ENCODE measurements around the gene FBXW5.
A peak's percentile ranks its signal among the peaks of the same experiment; 100 is the strongest.

The FBXW5 gene

DNA sequence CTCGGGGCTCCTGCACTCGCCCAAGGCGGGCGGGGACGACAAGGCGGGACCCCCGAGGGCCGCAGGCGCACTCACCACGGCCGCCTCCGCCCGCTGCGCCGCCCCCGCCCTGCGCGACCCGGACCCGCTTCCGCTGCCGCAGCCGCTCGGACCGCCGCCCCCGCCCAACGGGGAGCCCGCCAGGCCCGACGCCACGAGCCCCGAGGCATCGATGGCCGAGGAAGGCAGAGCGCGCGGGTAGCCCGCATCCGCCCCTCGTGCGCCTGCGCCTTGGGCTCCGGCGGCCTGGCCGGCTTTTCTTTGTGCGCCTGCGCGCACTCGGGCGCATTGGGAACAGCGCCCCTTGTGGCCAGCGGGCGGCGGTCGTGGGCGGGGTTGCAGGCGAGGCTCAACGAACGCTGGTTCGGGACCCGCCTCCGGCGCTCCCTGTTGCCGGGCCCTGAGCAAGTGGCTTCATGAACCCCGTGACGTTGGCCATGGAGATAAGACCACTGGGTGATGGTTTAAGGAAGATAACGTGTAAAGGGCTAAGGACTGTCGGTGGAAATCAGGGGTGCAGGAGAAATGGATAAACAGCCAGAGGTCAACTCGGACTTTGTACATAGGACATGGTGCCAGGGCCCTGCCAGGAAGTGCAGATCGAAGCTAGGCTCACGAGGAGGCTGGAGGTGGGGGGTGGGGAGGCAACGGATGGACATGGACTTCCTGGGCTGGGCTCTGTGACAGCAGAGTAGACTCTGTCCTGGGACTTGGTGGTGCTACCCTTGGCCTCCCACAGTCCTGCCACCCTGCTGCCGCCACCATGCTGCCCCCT, at the start of gene FBXW5, which contains the start of gene C8G:
Gene FBXW5, minus strand, starts transcription at position 220 of the 814 bp plus-strand sequence. CDS start 655 bp downstream, outside the sequence.
Gene C8G, plus strand, starts transcription at position 725 of the 814 bp plus-strand sequence. Its CDS starts 78 bp downstream, at position 803.
- peak; percentile 88 for DNase-seq (ENCODE audit: low read depth)

- DNase-seq (ENCODE audit: low read depth), result no peak
Measured at GRCh38 chr9:136992819-136993369, 48.4 kb upstream of the FBXW5 start.

- peak; percentile 90 for DNase-seq (ENCODE audit: low read depth)
Measured at GRCh38 chr9:136991993-136992818, 47.7 kb upstream of the FBXW5 start, which contains the start of gene PAXX. Gene PAXX (plus strand): TSS chr9:136992422. CDS start chr9:136992444, 22 bp downstream.

GRCh38 chr9:136990242-136990911, 45.8 kb upstream of the FBXW5 start:
- no peak for DNase-seq (ENCODE audit: low read depth)

DNA sequence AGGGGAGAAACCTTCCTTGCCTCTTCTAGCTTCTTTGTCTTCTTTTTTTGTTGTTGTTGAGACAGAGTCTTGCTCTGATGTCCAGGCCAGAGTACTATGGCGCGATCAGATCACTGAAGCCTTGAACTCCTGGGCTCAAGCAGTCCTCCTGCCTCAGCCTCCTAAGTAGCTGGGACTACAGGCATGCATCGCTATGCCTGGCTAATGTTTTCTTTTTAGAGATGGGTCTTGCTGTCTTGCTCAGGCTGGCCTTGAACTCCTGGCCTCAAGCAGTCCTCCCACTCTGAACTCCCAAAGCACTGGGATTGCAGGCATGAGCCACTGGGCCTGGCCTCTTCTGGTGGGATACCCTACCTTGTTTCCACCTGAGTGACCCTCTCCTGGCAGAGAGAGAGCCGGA, 44.3 kb upstream of the FBXW5 start:
- no peak for DNase-seq (ENCODE audit: low read depth)

- DNase-seq (ENCODE audit: low read depth), result no peak
Measured at GRCh38 chr9:136985853-136986252, 41.3 kb upstream of the FBXW5 start.

DNA sequence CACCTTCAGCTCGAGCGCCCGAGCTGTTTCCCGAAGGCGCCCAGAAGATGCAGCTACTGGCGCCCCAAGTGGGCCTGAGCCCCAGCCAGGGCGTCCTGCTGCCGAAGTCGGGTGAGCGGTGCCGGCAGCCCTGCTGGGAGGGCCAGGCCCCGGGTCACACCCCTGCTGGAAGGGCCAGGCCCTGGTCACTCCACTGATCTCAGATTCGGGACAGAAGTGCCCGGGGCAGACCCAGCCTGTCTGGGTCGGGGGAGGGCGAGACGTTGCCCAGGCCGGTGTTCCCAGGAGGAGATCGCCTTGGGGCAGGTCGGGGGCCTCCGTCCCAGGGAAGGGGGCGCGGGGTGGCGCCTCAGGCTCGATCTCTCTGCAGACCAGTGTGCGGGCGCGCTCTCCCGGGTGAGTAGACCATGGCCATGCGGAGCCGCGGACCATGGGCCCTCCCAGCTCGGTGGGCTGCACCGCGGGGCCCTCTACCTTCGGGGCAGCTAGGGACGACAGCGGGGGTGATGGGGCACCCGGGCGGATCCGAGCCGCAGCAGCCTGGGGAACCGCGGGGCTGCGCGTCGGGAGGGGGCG, 40.6 kb upstream of the FBXW5 start:
- DNase-seq (ENCODE audit: low read depth), result no peak

- no peak for DNase-seq (ENCODE audit: low read depth)
Measured at GRCh38 chr9:136984464-136985026, 40.0 kb upstream of the FBXW5 start.

DNA sequence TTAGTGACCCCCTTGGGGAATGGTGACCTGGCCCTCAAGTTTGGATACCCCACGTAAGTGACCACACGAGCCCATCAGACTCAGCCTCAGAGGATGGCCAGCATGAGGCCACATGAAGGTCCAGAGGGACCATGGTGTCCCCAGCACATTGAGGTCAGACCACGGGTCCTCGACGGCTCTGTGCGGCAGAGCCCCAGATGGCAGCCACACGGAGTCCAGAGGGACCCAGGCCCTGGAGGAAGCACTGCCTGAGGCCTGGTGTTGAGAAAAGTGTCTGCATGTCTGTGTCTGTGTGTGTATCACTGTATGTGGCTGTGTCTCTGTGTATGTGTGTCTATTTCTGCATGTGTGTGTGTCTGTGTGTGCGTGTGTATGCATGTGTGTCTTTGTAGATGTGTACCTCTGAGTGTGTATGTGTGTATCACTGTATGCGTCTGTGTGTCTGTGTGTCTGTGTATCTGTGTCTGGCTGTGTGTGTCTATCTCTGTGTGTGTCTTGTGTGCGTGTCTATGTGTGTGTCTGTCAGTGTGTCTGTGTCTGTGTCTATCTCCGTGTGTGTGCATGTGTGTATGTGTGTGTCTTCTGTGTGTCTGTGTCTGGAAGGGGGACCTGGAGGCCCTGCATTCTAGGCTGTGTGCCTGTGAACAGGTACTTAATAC, 39.2 kb upstream of the FBXW5 start:
- DNase-seq (ENCODE audit: low read depth), result no peak

- DNase-seq (ENCODE audit: low read depth), result no peak
Measured at GRCh38 chr9:136983167-136983566, 38.6 kb upstream of the FBXW5 start.

GRCh38 chr9:136982232-136983051, 37.9 kb upstream of the FBXW5 start, which contains the start of gene LCNL1:
Gene LCNL1 (plus strand): TSS chr9:136982993. CDS start chr9:136983587, 594 bp downstream.
- no peak for DNase-seq (ENCODE audit: low read depth)

- DNase-seq (ENCODE audit: low read depth), result no peak
Measured at GRCh38 chr9:136981588-136982231, 37.2 kb upstream of the FBXW5 start.

GRCh38 chr9:136980669-136981478, 36.3 kb upstream of the FBXW5 start:
- DNase-seq (ENCODE audit: low read depth), result no peak

GRCh38 chr9:136979769-136980587, 35.4 kb upstream of the FBXW5 start:
- DNase-seq (ENCODE audit: low read depth), result no peak

- no peak for DNase-seq (ENCODE audit: low read depth)
Measured at GRCh38 chr9:136978865-136979544, 34.5 kb upstream of the FBXW5 start.

GRCh38 chr9:136978073-136978864, 33.7 kb upstream of the FBXW5 start:
- DNase-seq (ENCODE audit: low read depth), result peak; percentile 61
